Measurements from ENCODE around the gene EPM2A.

GRCh38 chr6:145626857-145627256 lies 108.5 kb downstream of the EPM2A start:
- TF ChIP-seq, protein P1, sequence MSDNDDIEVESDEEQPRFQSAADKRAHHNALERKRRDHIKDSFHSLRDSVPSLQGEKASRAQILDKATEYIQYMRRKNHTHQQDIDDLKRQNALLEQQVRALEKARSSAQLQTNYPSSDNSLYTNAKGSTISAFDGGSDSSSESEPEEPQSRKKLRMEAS (IDR thresholded peaks at IDR 0.05), result no peak
- no peak for TF ChIP-seq CTCF (IDR thresholded peaks at IDR 0.05 in 2 of 3, conservative IDR thresholded peaks at IDR 0.05 in 1 of 3; ENCODE audit: borderline replicate concordance in 1 of 3, insufficient read depth in 1 of 3, low read depth in 2 of 3, low read length in 2 of 3)
